Activated CD8-positive, alpha-beta T cell treated with anti-CD3 and anti-CD28 coated beads for 36 hours (primary cell): ENCODE data around the gene LAMA3. TPM values are rescaled to one million over a fixed set of nuclear protein-coding genes. Genes with fewer than 3 reads are reported as not detected.

Experiments
- ATAC-seq: fragments of 200-7000 bp; cut with Tn5 transposase; one replicate; pipeline ENCODE4 v1.10.0; 2021; ENCODE audit warnings: mild to moderate bottlenecking, moderate library complexity
- CTCF ChIA-PET: fragments of 350-600 bp; sonication (Branson Sonifier 250); formaldehyde crosslinking; loops from one replicate; lab custom pipeline; 2021; ENCODE audit warnings: antibody characterized with exemption; lab: Charles Lee
- POLR2A ChIA-PET: fragments of 350-600 bp; sonication (Branson Sonifier 250); formaldehyde crosslinking; loops from one replicate; lab custom pipeline; 2021; ENCODE audit warnings: antibody characterized with exemption; lab: Charles Lee
- DNase-seq: peaks from one replicate; pipeline ENCODE4 v3.0.0-alpha.2; 2020
- H3K27ac Mint-ChIP-seq: one replicate; pipeline ENCODE4 v1.8.0; 2021; ENCODE audit warnings: mild to moderate bottlenecking, mixed read lengths
- H3K27me3 Mint-ChIP-seq: one replicate; pipeline ENCODE4 v1.8.0; 2021; ENCODE audit warnings: mixed read lengths
- H3K36me3 Mint-ChIP-seq: one replicate; pipeline ENCODE4 v1.8.0; 2021; ENCODE audit warnings: low read depth, mixed read lengths
- H3K4me1 Mint-ChIP-seq: one replicate; pipeline ENCODE4 v1.8.0; 2021; ENCODE audit warnings: low read depth, mixed read lengths
- H3K4me3 Mint-ChIP-seq: one replicate; pipeline ENCODE4 v1.8.0; 2021; ENCODE audit warnings: mild to moderate bottlenecking, moderate library complexity, mixed read lengths
- H3K9me3 Mint-ChIP-seq: one replicate; pipeline ENCODE4 v1.8.0; 2021; ENCODE audit warnings: mixed read lengths
- CTCF ChIP-seq: fragments of 200-600 bp; IDR thresholded peaks from one replicate; pipeline ENCODE4 v1.8.0; 2022; ENCODE audit warnings: antibody characterized with exemption, mild to moderate bottlenecking
- intact Hi-C: fragments of 100-400 bp; cut with micrococcal nuclease; formaldehyde crosslinking; loops from one replicate; pipeline ENCODE4 v1.10.0; 2022
- total RNA-seq, 2 experiments: library from RNA; stranded (reverse); gene quantifications; one replicate each; pipeline ENCODE4 v1.2.3, GENCODE V29; 2021

Gene LAMA3
- total RNA-seq, 2 experiments from 2014 or later = 0.05 TPM; not detected in 1

GRCh38 chr18:23798249-23798648, 109.0 kb downstream of the LAMA3 start:
- Mint-ChIP-seq H3K27ac (no peak overlapping the region), H3K4me3 (no peak overlapping the region), H3K4me1 (peaks cover 3% of the 10 kb centered on the region), H3K9me3 (no peaks in the 10 kb centered on the region), H3K36me3 (no peaks in the 10 kb centered on the region), H3K27me3 (peaks cover 1% of the 10 kb centered on the region)
- no peak for ATAC-seq
- CTCF ChIA-PET = no interaction called here
- DNase-seq = no peak
- POLR2A ChIA-PET = interaction anchor here (0.6 kb wide), 1 partner anchor 61 kb away, joined by 3 read pairs; no protein-coding TSS in a partner anchor
- no peak for TF ChIP-seq CTCF
- intact Hi-C loops = no loop called here

- Mint-ChIP-seq H3K27me3 (peaks cover 1% of the 10 kb centered on the region), H3K4me3 (no peak overlapping the region), H3K36me3 (no peaks in the 10 kb centered on the region), H3K4me1 (peaks cover 3% of the 10 kb centered on the region), H3K27ac (no peak overlapping the region), H3K9me3 (no peaks in the 10 kb centered on the region)
- ChIA-PET CTCF (interaction anchor here (0.9 kb wide), 1 partner anchor 128 kb away, joined by 3 read pairs; no protein-coding TSS in a partner anchor), POLR2A (no interaction called here)
- DNase-seq (no peak), ATAC-seq (no peak)
- TF ChIP-seq CTCF = no peak
- intact Hi-C loops = no loop called here
These were observed 109.6 kb downstream of the LAMA3 start for GRCh38 chr18:23798824-23799223.

- Mint-ChIP-seq H3K4me1 (peaks cover under 1% of the 10 kb centered on the region), H3K27ac (no peak overlapping the region), H3K36me3 (no peaks in the 10 kb centered on the region), H3K9me3 (no peaks in the 10 kb centered on the region), H3K4me3 (no peak overlapping the region), H3K27me3 (peaks cover 1% of the 10 kb centered on the region)
- ATAC-seq = no peak
- intact Hi-C loops = no loop called here
- POLR2A ChIA-PET = no interaction called here
- no peak for DNase-seq
- CTCF ChIA-PET = interaction anchor here (0.9 kb wide), 1 partner anchor 127 kb away, joined by 3 read pairs; no protein-coding TSS in a partner anchor
- no peak for TF ChIP-seq CTCF
These were observed 110.3 kb downstream of the LAMA3 start for GRCh38 chr18:23799540-23799939.

- no peaks in the 10 kb centered on the region for H3K36me3 Mint-ChIP-seq
- ChIA-PET POLR2A (no interaction called here), CTCF (interaction anchor here (1.4 kb wide), 1 partner anchor 117 kb away, joined by 4 read pairs; no protein-coding TSS in a partner anchor)
- H3K27ac Mint-ChIP-seq = no peak overlapping the region
- peaks cover 1% of the 10 kb centered on the region for H3K27me3 Mint-ChIP-seq
- no peak for ATAC-seq
- TF ChIP-seq CTCF = no peak
- no peaks in the 10 kb centered on the region for H3K9me3 Mint-ChIP-seq
- H3K4me3 Mint-ChIP-seq = no peak overlapping the region
- intact Hi-C loops = loop anchor here (10.0 kb wide), 1 partner anchor 286 kb away; no protein-coding TSS in a partner anchor
- no peaks in the 10 kb centered on the region for H3K4me1 Mint-ChIP-seq
- DNase-seq = no peak
These were observed 111.6 kb downstream of the LAMA3 start for GRCh38 chr18:23800902-23801301.

GRCh38 chr18:23802817-23803216, 113.6 kb downstream of the LAMA3 start:
- Mint-ChIP-seq H3K27ac (no peak overlapping the region), H3K4me3 (no peak overlapping the region), H3K9me3 (no peaks in the 10 kb centered on the region), H3K4me1 (no peaks in the 10 kb centered on the region), H3K27me3 (peaks cover 1% of the 10 kb centered on the region), H3K36me3 (no peaks in the 10 kb centered on the region)
- DNase-seq (no peak), ATAC-seq (no peak)
- no peak for TF ChIP-seq CTCF
- ChIA-PET POLR2A (no interaction called here), CTCF (no interaction called here)
- intact Hi-C loops = loop anchor here (10.0 kb wide), 1 partner anchor 288 kb away; no protein-coding TSS in a partner anchor
